Small intestine (tissue), 7 donors: Measurements from ENCODE around the gene KBTBD3. TPM values are rescaled to one million over a fixed set of nuclear protein-coding genes. Genes with fewer than 3 reads are reported as not detected.
A peak's percentile ranks its signal among the peaks of the same experiment; 100 is the strongest.
"Not testable (repeated sequence)": the region's sequence is repeated elsewhere in the genome, so short reads cannot be mapped to it uniquely, and the experiment has no call there.

Source experiments
- DNase-seq, 2 donors: peaks; one replicate each; pipeline versions ENCODE4 v3.0.0 to v3.0.0-alpha.2; 2013
- FAIRE-seq: peaks from 2 replicates; lab custom pipeline; 2012; peaks lifted over from hg19 to GRCh38; lab: Jason Lieb, UNC
- H3K27ac ChIP-seq, 3 donors: one replicate each; pipeline ENCODE4 v1.5.1; 2013; ENCODE audit warnings: low read length in 2 of 3, mild to moderate bottlenecking in 2 of 3, control low read depth in 1 of 3, inconsistent platforms in 1 of 3, low read depth in 1 of 3, moderate library complexity in 1 of 3
- H3K27me3 ChIP-seq, 3 donors: one replicate each; pipeline ENCODE4 v1.6.1; 2013; ENCODE audit warnings: low read length in 3 of 3, inconsistent platforms in 1 of 3; ENCODE audit not compliant: control insufficient read depth in 3 of 3, insufficient read depth in 3 of 3
- H3K36me3 ChIP-seq, 3 donors: one replicate each; pipeline ENCODE4 v1.6.1; 2013; ENCODE audit warnings: low read length in 3 of 3, inconsistent platforms in 1 of 3, low read depth in 1 of 3, mild to moderate bottlenecking in 1 of 3, moderate library complexity in 1 of 3; ENCODE audit not compliant: control insufficient read depth in 3 of 3, insufficient read depth in 2 of 3
- H3K4me1 ChIP-seq, 3 donors: one replicate each; pipeline ENCODE4 v1.6.1; 2013; ENCODE audit warnings: low read length in 2 of 3, inconsistent platforms in 1 of 3, low read depth in 1 of 3, mild to moderate bottlenecking in 1 of 3, moderate library complexity in 1 of 3; ENCODE audit not compliant: control insufficient read depth in 3 of 3, insufficient read depth in 2 of 3
- H3K4me3 ChIP-seq, 3 donors: one replicate each; pipeline ENCODE4 v1.5.1; 2013; ENCODE audit warnings: low read length in 3 of 3, control low read depth in 1 of 3, inconsistent platforms in 1 of 3, low read depth in 1 of 3, mild to moderate bottlenecking in 1 of 3, moderate library complexity in 1 of 3
- H3K9me3 ChIP-seq, 2 donors: one replicate each; pipeline ENCODE4 v1.6.1; 2013; ENCODE audit warnings: low read depth in 1 of 2, low read length in 1 of 2; ENCODE audit not compliant: control insufficient read depth in 2 of 2, insufficient read depth in 1 of 2
- WGBS, 3 donors: extraction: QIAGEN DNeasy Blood & Tissue Kit; methylation state at CpG; one replicate each; pipeline ENCODE4 v1.1.7; 2013; 5-methylcytosine and 5-hydroxymethylcytosine counted together
- polyA plus RNA-seq, 4 donors: library from polyadenylated mRNA; stranded (reverse) in 3 of 4; unstranded in 1 of 4; fragments of 200-250 nt in 3 of 4; fragments of 120-200 nt in 1 of 4; gene quantifications; one replicate each; pipeline versions ENCODE4 v1.2.1 to v1.2.3, GENCODE V29; 2013
- donor health status: healthy with polysubstance abuse.
- donor health status: control.
- donor health status: control.
- donor health status: Bipolar disorder and iron deficiency.
- donor health status: healthy.

KBTBD3 gene
- polyA plus RNA-seq, 4 donors: 2.9 to 7.4 (median 3.7) TPM

DNA sequence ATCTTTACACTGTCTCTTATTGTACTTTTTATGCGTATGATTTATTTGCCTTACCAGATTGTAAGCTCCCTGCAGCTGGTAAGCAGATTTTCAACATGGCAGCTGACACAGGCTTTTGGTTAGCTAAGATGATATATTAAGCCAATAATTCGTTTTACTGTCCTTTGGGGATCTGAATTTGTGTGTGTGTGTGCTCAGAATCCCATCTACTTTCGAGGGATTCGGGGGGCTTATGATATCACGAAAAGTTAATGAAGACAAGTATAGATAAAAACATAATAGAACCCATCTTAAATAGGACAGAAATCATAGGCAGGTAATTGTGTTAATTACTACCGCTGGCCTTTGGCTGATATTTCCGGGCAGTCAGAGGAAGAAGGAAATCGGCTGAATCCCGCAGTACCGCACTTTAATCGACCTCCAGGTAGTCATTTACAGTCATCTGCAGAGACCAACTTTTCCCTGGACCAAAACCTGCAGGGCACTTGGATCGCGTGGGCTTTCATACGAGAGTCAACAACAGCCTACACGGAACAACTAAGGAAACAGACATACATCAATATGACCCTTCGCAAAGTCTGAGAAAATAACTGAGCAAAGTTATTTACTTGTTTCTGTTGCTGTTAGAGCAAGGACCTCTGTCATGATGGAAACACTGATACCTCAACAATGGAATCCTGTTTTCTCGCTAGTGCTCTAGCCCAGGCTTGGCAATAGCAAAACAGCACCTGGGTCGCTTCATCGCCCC, 802 bp downstream of the KBTBD3 start:
- Histone ChIP-seq H3K27me3 (no peaks in the 10 kb centered on the region), H3K27ac (peak overlapping the region; percentile 91 to 99 (median 98)), H3K9me3 (no peaks in the 10 kb centered on the region), H3K36me3 (peaks cover 0 to 4% (median 2%) of the 10 kb centered on the region in 3 donors), H3K4me3 (peak overlapping the region; percentile 58 to 95 (median 83)), H3K4me1 (peaks cover 0 to 6% (median 3%) of the 10 kb centered on the region in 3 donors)
- FAIRE-seq: no peak
- peak in 1 of 2 donors; percentile 33 for DNase-seq
- WGBS, 3 donors: 6 to 11% (median 10%) methylated on average over 19 of the region's 19 CpGs

GRCh38 chr11:106072804-106073203, 4.3 kb downstream of the KBTBD3 start:
- no peaks in the 10 kb centered on the region for H3K9me3 ChIP-seq
- H3K4me1 ChIP-seq: peaks cover 0 to 3% (median 0%) of the 10 kb centered on the region in 3 donors
- no peaks in the 10 kb centered on the region for H3K36me3 ChIP-seq
- DNase-seq: no peak
- WGBS, 3 donors: 75 to 93% (median 81%) methylated on average over 1 of the region's 1 CpG
- no peak overlapping the region for H3K4me3 ChIP-seq
- no peak overlapping the region for H3K27ac ChIP-seq
- no peak for FAIRE-seq
- H3K27me3 ChIP-seq: no peaks in the 10 kb centered on the region

DNA sequence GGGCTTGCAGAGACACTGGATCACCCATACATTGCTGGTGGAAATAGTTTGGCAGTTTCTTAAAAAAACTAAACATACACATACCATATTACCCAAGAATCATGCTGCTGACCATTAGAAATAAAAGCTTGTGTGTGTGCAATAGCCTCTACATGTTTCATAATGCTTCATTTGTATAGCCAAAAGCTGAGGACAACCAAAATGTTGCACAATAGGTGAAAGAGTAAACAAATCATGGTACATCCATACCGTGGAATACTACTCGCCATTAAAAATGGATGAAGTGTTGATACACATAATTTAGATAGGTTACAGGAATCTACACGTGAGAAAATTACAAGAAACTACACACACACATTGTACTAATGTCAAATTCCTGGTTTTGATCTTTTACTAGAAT, 6.5 kb downstream of the KBTBD3 start:
- no peaks in the 10 kb centered on the region for H3K36me3 ChIP-seq
- 92 to 95% (median 93%) methylated on average over 3 of the region's 3 CpGs for WGBS, 3 donors
- FAIRE-seq (no peak), DNase-seq (no peak)
- H3K4me1 ChIP-seq: peaks cover 0 to 3% (median 0%) of the 10 kb centered on the region in 3 donors
- H3K27ac ChIP-seq: no peak overlapping the region
- no peaks in the 10 kb centered on the region for H3K9me3 ChIP-seq
- H3K27me3 ChIP-seq: no peaks in the 10 kb centered on the region
- H3K4me3 ChIP-seq: no peak overlapping the region

DNA sequence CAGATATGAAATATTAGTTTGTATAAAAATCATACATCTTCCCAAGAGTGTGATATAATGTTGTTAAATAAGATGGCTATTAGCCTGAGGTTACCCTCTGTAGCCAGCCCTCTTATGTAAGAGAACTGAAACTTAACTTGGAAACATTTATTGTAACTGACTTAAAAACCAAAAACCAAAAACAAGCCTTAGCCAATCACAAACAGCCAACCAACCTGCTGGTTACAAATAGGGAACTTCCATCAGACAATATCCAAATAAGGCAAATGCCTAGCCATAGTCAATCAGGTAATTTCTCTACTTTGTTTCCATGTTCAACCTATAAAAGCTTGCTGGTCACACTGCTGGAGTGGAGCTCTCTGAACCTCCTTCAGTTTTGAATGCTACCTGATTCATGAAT, 14.1 kb downstream of the KBTBD3 start:
- no peak for FAIRE-seq

DNA sequence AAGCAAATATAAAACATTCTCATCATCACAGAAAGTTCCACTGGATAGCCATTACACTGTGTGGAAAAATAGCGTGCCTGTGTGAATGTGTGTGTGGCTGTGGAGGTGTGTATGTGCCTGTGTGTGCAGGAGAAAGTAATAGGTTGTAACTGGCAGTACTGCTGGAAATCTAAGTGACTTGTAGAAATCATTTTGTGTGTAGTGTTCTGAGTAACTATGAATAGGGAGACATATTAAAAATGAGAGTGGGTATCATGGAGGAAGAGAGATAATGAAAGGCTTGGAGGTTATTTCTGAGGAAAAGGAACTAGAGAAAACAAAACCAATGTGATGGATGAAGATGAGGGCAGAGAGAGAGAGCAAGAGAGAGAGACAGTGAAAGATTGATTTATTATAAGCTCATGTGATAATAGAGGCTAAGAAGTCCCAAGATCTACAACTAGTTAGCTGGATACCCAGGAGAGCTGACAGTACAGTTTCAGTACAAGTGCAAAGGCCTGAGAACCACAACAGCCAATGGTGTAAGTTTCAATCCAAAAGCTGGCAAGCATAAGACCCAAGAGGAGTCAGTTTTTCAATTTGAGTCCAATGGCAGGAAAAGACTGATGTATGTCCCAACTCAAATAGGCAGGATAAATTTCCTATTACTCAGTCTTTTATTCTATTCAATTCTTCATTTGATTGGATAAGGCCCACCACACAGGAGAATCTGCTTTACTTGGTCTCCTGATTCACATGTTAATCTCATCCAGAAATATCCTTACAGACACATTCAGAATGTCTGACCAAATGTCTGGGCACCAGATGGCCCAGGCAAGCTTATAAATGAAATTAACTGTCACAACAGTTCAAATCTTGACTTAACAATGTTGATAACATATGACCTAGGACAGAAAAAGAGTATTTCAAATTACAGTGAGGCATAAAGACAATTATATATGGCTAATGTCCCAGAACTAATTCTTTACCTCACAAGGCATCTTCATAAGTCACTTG, 14.9 kb downstream of the KBTBD3 start:
- H3K9me3 ChIP-seq: no peaks in the 10 kb centered on the region
- H3K4me3 ChIP-seq: no peak overlapping the region
- FAIRE-seq: no peak
- peaks cover 0 to 4% (median 0%) of the 10 kb centered on the region in 3 donors for H3K36me3 ChIP-seq
- H3K27me3 ChIP-seq: no peaks in the 10 kb centered on the region
- no peaks in the 10 kb centered on the region for H3K4me1 ChIP-seq
- DNase-seq: no peak
- 94 to 100% (median 95%) methylated on average over 1 of the region's 1 CpG for WGBS, 3 donors
- no peak overlapping the region for H3K27ac ChIP-seq

More for the DNA sequence above, 14.1 kb downstream of the KBTBD3 start:
- Histone ChIP-seq H3K27me3 (no peaks in the 10 kb centered on the region), H3K9me3 (no peaks in the 10 kb centered on the region), H3K27ac (no peak overlapping the region), H3K4me3 (no peak overlapping the region), H3K4me1 (no peaks in the 10 kb centered on the region), H3K36me3 (peaks cover 0 to 4% (median 0%) of the 10 kb centered on the region in 3 donors)
- no peak for DNase-seq

DNA sequence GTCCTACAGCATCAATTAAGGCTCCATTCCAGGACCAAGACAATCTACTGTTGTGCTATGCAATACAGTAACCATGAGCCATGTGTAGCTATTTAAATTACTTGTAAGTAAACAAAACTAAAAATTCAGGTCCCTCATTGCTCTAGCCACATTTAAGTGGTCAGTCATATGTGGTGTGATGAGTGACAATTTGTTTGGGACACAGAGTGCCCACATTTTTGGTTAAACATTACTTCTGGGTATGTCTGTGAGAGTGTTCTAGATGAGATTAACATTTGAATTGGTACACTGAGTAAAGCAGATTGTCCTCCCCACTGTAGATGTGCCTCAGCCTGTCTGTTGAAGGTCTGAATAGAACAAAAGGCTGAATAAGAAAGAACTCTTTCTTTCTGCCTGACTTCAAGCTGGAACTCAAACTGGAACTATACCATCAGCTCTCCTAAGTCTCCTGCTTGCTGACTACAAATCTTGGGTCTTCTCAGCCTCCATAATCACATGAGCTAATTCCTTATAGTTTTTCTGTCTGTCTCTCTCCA, 15.8 kb downstream of the KBTBD3 start:
- no peaks in the 10 kb centered on the region for H3K4me1 ChIP-seq
- no peak for DNase-seq

DNA sequence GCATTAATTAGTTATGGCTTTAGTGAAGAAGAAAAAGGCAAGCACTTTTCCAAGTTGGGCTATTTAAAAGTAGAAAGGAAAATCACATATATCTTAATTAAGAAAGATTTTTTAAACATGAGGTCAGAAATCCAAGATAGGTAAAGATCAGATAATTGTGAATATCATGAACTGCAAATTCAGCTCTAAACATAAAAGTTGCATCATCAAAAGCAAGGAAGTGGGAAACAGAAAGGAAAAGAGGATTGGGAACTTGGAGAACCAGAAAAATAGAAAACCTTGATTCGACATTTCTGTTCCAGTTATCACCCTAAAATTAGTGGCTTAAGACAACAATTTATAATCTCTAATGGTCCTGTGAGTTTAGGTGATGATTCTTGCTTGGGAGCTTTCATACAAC, 17.5 kb downstream of the KBTBD3 start:
- Histone ChIP-seq H3K4me3 (no peak overlapping the region), H3K4me1 (no peaks in the 10 kb centered on the region), H3K36me3 (peaks cover 0 to 4% (median 0%) of the 10 kb centered on the region in 3 donors), H3K9me3 (no peaks in the 10 kb centered on the region), H3K27me3 (no peaks in the 10 kb centered on the region), H3K27ac (no peak overlapping the region)
- DNase-seq: no peak
- no peak for FAIRE-seq
- 93 to 100% (median 95%) methylated on average over 1 of the region's 1 CpG for WGBS, 3 donors

More for the DNA sequence above, 15.8 kb downstream of the KBTBD3 start:
- Histone ChIP-seq H3K9me3 (no peaks in the 10 kb centered on the region), H3K36me3 (peaks cover 0 to 4% (median 0%) of the 10 kb centered on the region in 3 donors), H3K27ac (no peak overlapping the region), H3K27me3 (no peaks in the 10 kb centered on the region), H3K4me3 (no peak overlapping the region)
- no peak for FAIRE-seq

- H3K27ac ChIP-seq, H3K27me3 ChIP-seq, H3K4me3 ChIP-seq, H3K36me3 ChIP-seq, DNase-seq, FAIRE-seq, H3K9me3 ChIP-seq, H3K4me1 ChIP-seq: not testable (repeated sequence)
- WGBS, 3 donors: 93 to 100% (median 97%) methylated on average over 14 of the region's 14 CpGs
These were observed 18.8 kb downstream of the KBTBD3 start for GRCh38 chr11:106058377-106058776.
